OCI-LY1 (cell line): ENCODE data around the gene CDYL2.

ENCODE experiments used
- H2AFZ ChIP-seq: fragments of 200-600 bp; sonication (generic), shearing (Covaris generic); 2 replicates; pipeline ENCODE4 v1.6.0; 2014; ENCODE audit warnings: antibody characterized with exemption, mild to moderate bottlenecking, low read length
- H3F3A ChIP-seq: fragments of 200-600 bp; sonication (generic), shearing (Covaris generic); 2 replicates; pipeline ENCODE4 v1.6.0; 2014; ENCODE audit warnings: mild to moderate bottlenecking, antibody characterized with exemption, low read length, moderate library complexity; ENCODE audit not compliant: insufficient read depth
- H3K27ac ChIP-seq: fragments of 200-600 bp; sonication (generic); 2 replicates; pipeline ENCODE4 v1.5.1; 2014; ENCODE audit warnings: low read length, mixed run types, mild to moderate bottlenecking, low read depth; ENCODE audit not compliant: poor library complexity, severe bottlenecking
- H3K27me3 ChIP-seq: fragments of 200-600 bp; sonication (generic); 2 replicates; pipeline ENCODE4 v1.6.0; 2014; ENCODE audit warnings: antibody characterized with exemption, mild to moderate bottlenecking, low read length, moderate library complexity; ENCODE audit not compliant: insufficient read depth
- H3K36me3 ChIP-seq: fragments of 200-600 bp; sonication (generic); 2 replicates; pipeline ENCODE4 v1.6.1; 2014; ENCODE audit warnings: mild to moderate bottlenecking, antibody characterized with exemption, low read length, moderate library complexity, mixed read lengths; ENCODE audit not compliant: insufficient read depth
- H3K4me1 ChIP-seq: fragments of 200-600 bp; sonication (generic); 2 replicates; pipeline ENCODE4 v1.5.1; 2014; ENCODE audit warnings: mild to moderate bottlenecking, low read length, moderate library complexity; ENCODE audit not compliant: insufficient read depth, severe bottlenecking
- H3K4me2 ChIP-seq: fragments of 200-600 bp; sonication (generic), shearing (Covaris generic); 2 replicates; pipeline ENCODE4 v1.6.1; 2014; ENCODE audit warnings: low read length
- H3K4me3 ChIP-seq: fragments of 200-600 bp; sonication (generic); 2 replicates; pipeline ENCODE4 v1.5.1; 2014; ENCODE audit warnings: low read length, low read depth, mild to moderate bottlenecking, mixed read lengths; ENCODE audit not compliant: poor library complexity, severe bottlenecking
- H3K79me2 ChIP-seq: fragments of 200-600 bp; shearing (Covaris generic); 2 replicates; pipeline ENCODE4 v1.6.1; 2016; ENCODE audit warnings: mixed run types, low read length, mixed read lengths; ENCODE audit not compliant: insufficient read depth
- H3K9ac ChIP-seq: fragments of 200-600 bp; sonication (generic), shearing (Covaris generic); 2 replicates; pipeline ENCODE4 v1.6.1; 2014; ENCODE audit warnings: mild to moderate bottlenecking, low read length, mixed read lengths
- H3K9me2 ChIP-seq: fragments of 200-600 bp; sonication (generic), shearing (Covaris generic); 2 replicates; pipeline ENCODE4 v1.6.1; 2014; ENCODE audit warnings: low read depth, mild to moderate bottlenecking, low read length, mixed read lengths
- H3K9me3 ChIP-seq: fragments of 200-600 bp; shearing (Covaris generic); 2 replicates; pipeline ENCODE4 v1.6.1; 2014; ENCODE audit warnings: low read length, mixed read lengths
- H4K20me1 ChIP-seq: fragments of 200-600 bp; sonication (generic), shearing (Covaris generic); 2 replicates; pipeline ENCODE4 v1.6.0; 2016; ENCODE audit warnings: mild to moderate bottlenecking, low read length; ENCODE audit not compliant: insufficient read depth
- EZH2 ChIP-seq: fragments of 200-600 bp; sonication (generic), shearing (Covaris generic); IDR thresholded peaks from 2 replicates; pipeline ENCODE4 v1.8.0; 2017; ENCODE audit warnings: borderline replicate concordance, mixed run types, mild to moderate bottlenecking, antibody characterized with exemption, low read length, moderate library complexity, mixed read lengths
- TF ChIP-seq, protein P1 (sequence below): fragments of 200-600 bp; sonication (generic), shearing (Covaris generic); IDR thresholded peaks from 2 replicates; pipeline ENCODE4 v1.5.1; 2017; ENCODE audit warnings: mild to moderate bottlenecking, antibody characterized with exemption, low read length, moderate library complexity, mixed read lengths

The CDYL2 gene

DNA sequence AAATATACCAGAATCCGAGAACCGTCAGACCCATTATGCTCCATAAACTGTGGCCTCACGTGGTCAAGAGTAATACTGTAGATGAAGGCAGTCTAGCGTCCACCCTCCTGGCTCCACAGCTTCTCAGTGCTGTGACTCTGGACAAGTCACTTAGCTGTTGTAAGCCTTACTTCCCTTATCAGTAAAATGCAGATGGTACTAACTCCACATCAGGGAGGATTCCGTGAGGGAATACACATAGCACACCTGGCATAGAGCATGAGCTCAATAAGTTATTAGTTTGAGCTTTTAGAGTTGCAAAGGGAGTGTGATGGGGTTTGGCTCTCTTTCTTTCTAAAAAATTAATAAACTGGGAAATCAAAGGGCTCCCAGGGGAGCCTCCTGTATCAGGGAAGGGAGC, 49.9 kb downstream of the CDYL2 start:
- Histone ChIP-seq H3K9ac (no peak overlapping the region), H4K20me1 (no peaks in the 10 kb centered on the region), H3K27me3 (no peaks in the 10 kb centered on the region), H3K4me3 (no peak overlapping the region), H3K9me2 (no peaks in the 10 kb centered on the region; the same call in 1 of the 2 replicates), H2AFZ (no peak overlapping the region), H3F3A (no peaks in the 10 kb centered on the region), H3K36me3 (no peaks in the 10 kb centered on the region), H3K27ac (no peak overlapping the region), H3K4me1 (no peaks in the 10 kb centered on the region), H3K79me2 (no peaks in the 10 kb centered on the region), H3K4me2 (no peak overlapping the region), H3K9me3 (no peaks in the 10 kb centered on the region)
- no peak for TF ChIP-seq EZH2
- TF ChIP-seq, protein P1, sequence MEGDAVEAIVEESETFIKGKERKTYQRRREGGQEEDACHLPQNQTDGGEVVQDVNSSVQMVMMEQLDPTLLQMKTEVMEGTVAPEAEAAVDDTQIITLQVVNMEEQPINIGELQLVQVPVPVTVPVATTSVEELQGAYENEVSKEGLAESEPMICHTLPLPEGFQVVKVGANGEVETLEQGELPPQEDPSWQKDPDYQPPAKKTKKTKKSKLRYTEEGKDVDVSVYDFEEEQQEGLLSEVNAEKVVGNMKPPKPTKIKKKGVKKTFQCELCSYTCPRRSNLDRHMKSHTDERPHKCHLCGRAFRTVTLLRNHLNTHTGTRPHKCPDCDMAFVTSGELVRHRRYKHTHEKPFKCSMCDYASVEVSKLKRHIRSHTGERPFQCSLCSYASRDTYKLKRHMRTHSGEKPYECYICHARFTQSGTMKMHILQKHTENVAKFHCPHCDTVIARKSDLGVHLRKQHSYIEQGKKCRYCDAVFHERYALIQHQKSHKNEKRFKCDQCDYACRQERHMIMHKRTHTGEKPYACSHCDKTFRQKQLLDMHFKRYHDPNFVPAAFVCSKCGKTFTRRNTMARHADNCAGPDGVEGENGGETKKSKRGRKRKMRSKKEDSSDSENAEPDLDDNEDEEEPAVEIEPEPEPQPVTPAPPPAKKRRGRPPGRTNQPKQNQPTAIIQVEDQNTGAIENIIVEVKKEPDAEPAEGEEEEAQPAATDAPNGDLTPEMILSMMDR, result no peak

DNA sequence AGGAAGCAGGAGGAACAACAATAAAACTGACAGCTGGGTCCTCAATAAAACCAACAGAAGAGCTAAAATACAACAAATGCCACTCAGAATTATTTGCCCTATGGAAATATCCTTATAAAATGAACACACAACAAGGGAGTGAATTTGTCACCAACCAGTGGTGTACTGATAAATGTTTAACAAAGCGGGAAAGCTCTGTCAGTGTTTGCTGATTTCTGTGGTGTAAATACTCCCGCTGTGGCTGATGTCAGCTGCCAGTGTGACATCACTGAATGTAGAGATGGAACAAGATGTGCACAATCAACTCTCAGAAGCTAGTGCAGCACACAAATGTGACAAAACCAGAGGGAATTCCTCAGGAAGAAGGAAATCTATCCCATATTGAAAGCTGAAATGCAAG, 51.9 kb downstream of the CDYL2 start:
- H3F3A ChIP-seq, result no peaks in the 10 kb centered on the region
- no peaks in the 10 kb centered on the region for H3K4me1 ChIP-seq
- H3K9me3 ChIP-seq, result no peaks in the 10 kb centered on the region
- no peaks in the 10 kb centered on the region for H3K27me3 ChIP-seq
- no peaks in the 10 kb centered on the region for H3K79me2 ChIP-seq
- no peak for TF ChIP-seq EZH2
- TF ChIP-seq, protein P1, result no peak
- no peak overlapping the region for H2AFZ ChIP-seq
- H4K20me1 ChIP-seq, result no peaks in the 10 kb centered on the region
- no peak overlapping the region for H3K27ac ChIP-seq
- H3K36me3 ChIP-seq, result no peaks in the 10 kb centered on the region
- H3K4me3 ChIP-seq, result no peak overlapping the region
- H3K9me2 ChIP-seq, result no peaks in the 10 kb centered on the region; the same call in 1 of the 2 replicates
- H3K9ac ChIP-seq, result no peak overlapping the region
- H3K4me2 ChIP-seq, result no peak overlapping the region

DNA sequence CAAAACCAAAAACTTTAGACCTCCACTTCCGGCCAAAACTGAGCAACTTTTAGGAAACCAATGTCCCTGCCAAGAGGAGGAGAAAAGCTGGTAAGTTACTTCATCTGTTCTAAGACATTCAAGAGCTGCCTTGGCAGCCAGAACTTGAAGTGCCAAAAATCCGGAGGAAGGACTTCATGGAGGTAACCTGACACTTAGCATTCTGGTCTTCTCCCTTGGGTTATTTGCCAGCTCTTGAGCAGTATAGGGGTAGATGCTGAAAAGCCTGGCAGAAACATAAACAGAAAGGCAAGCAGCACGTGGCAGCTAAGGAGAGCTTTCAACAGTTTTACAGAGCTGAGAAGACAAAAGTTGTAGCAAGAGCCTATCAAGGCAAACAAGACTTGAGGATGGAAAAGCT, 53.2 kb downstream of the CDYL2 start:
- Histone ChIP-seq H3K4me3 (no peak overlapping the region), H2AFZ (no peak overlapping the region), H3K9ac (no peak overlapping the region), H3K4me1 (no peaks in the 10 kb centered on the region), H3K9me3 (no peaks in the 10 kb centered on the region), H3K27me3 (no peaks in the 10 kb centered on the region), H3K36me3 (no peaks in the 10 kb centered on the region), H4K20me1 (no peaks in the 10 kb centered on the region), H3K79me2 (no peaks in the 10 kb centered on the region), H3F3A (no peaks in the 10 kb centered on the region), H3K27ac (no peak overlapping the region), H3K4me2 (no peak overlapping the region), H3K9me2 (no peaks in the 10 kb centered on the region; the same call in 1 of the 2 replicates)
- no peak for TF ChIP-seq EZH2
- TF ChIP-seq, protein P1, result no peak
